Hepatocyte (in vitro differentiated cells): ENCODE data around the gene MIP. TPM values are rescaled to one million over a fixed set of nuclear protein-coding genes. Genes with fewer than 3 reads are reported as not detected.

ENCODE experiments used
- DNase-seq: peaks from one replicate; pipeline ENCODE4 v3.0.0-alpha.2; 2016; ENCODE audit warnings: low spot score
- H2AFZ ChIP-seq: fragments of 200-600 bp; sonication (generic); 2 replicates; pipeline ENCODE4 v1.6.0; 2016; ENCODE audit warnings: antibody characterized with exemption, mild to moderate bottlenecking
- H3K27ac ChIP-seq: fragments of 200-600 bp; sonication (generic); 2 replicates; pipeline ENCODE4 v1.5.1; 2016; ENCODE audit warnings: mild to moderate bottlenecking
- H3K27me3 ChIP-seq: fragments of 200-600 bp; sonication (generic); 2 replicates; pipeline ENCODE4 v1.6.1; 2016
- H3K36me3 ChIP-seq: fragments of 200-600 bp; sonication (generic); replicated peaks from 2 replicates; pipeline ENCODE4 v1.5.1; 2016; ENCODE audit warnings: low read depth; ENCODE audit not compliant: insufficient read depth
- H3K4me1 ChIP-seq: fragments of 200-600 bp; sonication (generic); 2 replicates; pipeline ENCODE4 v1.5.1; 2016; ENCODE audit warnings: mild to moderate bottlenecking, moderate library complexity; ENCODE audit not compliant: insufficient read depth
- H3K4me2 ChIP-seq: fragments of 200-600 bp; sonication (generic); 2 replicates; pipeline ENCODE4 v1.6.0; 2016
- H3K4me3 ChIP-seq: fragments of 200-600 bp; sonication (generic); 2 replicates; pipeline ENCODE4 v1.5.1; 2016; ENCODE audit warnings: mild to moderate bottlenecking
- H3K79me2 ChIP-seq: fragments of 200-600 bp; sonication (generic); 2 replicates; pipeline ENCODE4 v1.6.0; 2017; ENCODE audit warnings: mild to moderate bottlenecking
- H3K9me2 ChIP-seq: fragments of 200-600 bp; sonication (generic); replicated peaks from 2 replicates; pipeline ENCODE4 v1.6.0; 2017; ENCODE audit warnings: mild to moderate bottlenecking; ENCODE audit not compliant: insufficient read depth
- H3K9me3 ChIP-seq: fragments of 200-600 bp; sonication (generic); 2 replicates; pipeline ENCODE4 v1.5.1; 2016; ENCODE audit warnings: low read depth, mild to moderate bottlenecking
- H4K20me1 ChIP-seq: fragments of 200-600 bp; sonication (generic); 2 replicates; pipeline ENCODE4 v1.6.0; 2016; ENCODE audit warnings: mild to moderate bottlenecking; ENCODE audit not compliant: insufficient read depth, poor library complexity, severe bottlenecking
- EZH2 ChIP-seq: fragments of 200-600 bp; sonication (generic); IDR thresholded peaks from 2 replicates; pipeline ENCODE4 v1.6.1; 2016; ENCODE audit warnings: antibody characterized with exemption, mild to moderate bottlenecking, borderline replicate concordance
- EZH2phosphoT487 ChIP-seq: fragments of 200-600 bp; sonication (generic); IDR thresholded peaks from one replicate; pipeline ENCODE4 v1.6.1; 2018; ENCODE audit warnings: antibody characterized with exemption, mild to moderate bottlenecking, low read depth, moderate library complexity; ENCODE audit not compliant: unreplicated experiment, severe bottlenecking
- WGBS: methylation state at CpG from one replicate; pipeline ENCODE4 v1.1.6; 2016; ENCODE audit warnings: low lambda C conversion rate; ENCODE audit errors: missing lambda C conversion rate; 5-methylcytosine and 5-hydroxymethylcytosine counted together
- polyA plus RNA-seq: library from polyadenylated mRNA; unstranded; fragments of >200 nt; fragmentation: Nextera tagmentation; extraction: Ambion mirVana; gene quantifications from 2 replicates; pipeline ENCODE4 v1.2.1, GENCODE V29; 2016
- total RNA-seq: library from RNA; depleted of rRNA; stranded (reverse); fragments of >200 nt; gene quantifications from 2 replicates; pipeline ENCODE4 v1.2.3, GENCODE V29; 2014
- TF ChIP-seq, protein P1 (sequence below): fragments of 200-600 bp; sonication (generic); IDR thresholded peaks from 2 replicates; pipeline ENCODE4 v1.5.1; 2016; ENCODE audit warnings: antibody characterized with exemption, mild to moderate bottlenecking; ENCODE audit not compliant: poor library complexity

MIP gene
- total and polyA plus RNA-seq, 2 experiments from 2014 or later: not detected

DNA sequence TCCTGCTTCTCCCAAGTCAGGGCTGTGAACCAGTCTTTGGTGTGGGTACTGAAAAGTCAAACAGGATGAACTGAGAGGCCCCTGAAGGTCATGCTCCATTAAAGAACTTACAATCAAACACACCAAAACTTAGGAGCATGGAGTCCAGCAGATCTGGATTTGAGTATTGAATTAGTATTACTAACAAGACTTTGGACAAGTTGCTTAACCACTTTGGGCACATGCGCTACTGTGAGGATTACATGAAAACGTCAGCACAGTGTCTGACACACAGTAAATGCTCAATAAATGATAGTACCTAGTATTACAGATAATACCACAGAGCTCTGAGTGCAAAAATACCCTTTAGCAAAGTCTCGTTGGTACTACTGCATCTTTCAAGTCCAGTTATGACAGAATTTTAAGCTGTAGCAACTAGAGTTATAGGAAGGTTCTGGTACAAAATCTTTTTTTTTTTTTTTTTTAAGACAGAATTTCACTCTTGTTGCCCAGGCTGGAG is 28.5 kb downstream of the MIP start:
- Histone ChIP-seq H3K9me2 (no peaks in the 10 kb centered on the region), H3K4me1 (no peaks in the 10 kb centered on the region), H3K36me3 (no peaks in the 10 kb centered on the region), H3K9me3 (no peaks in the 10 kb centered on the region), H4K20me1 (no peaks in the 10 kb centered on the region), H3K4me3 (no peak overlapping the region), H3K79me2 (no peaks in the 10 kb centered on the region), H3K27me3 (no peaks in the 10 kb centered on the region), H3K27ac (no peak overlapping the region), H3K4me2 (no peak overlapping the region), H2AFZ (no peak overlapping the region)
- TF ChIP-seq EZH2phosphoT487 (no peak), EZH2 (no peak)
- TF ChIP-seq, protein P1, sequence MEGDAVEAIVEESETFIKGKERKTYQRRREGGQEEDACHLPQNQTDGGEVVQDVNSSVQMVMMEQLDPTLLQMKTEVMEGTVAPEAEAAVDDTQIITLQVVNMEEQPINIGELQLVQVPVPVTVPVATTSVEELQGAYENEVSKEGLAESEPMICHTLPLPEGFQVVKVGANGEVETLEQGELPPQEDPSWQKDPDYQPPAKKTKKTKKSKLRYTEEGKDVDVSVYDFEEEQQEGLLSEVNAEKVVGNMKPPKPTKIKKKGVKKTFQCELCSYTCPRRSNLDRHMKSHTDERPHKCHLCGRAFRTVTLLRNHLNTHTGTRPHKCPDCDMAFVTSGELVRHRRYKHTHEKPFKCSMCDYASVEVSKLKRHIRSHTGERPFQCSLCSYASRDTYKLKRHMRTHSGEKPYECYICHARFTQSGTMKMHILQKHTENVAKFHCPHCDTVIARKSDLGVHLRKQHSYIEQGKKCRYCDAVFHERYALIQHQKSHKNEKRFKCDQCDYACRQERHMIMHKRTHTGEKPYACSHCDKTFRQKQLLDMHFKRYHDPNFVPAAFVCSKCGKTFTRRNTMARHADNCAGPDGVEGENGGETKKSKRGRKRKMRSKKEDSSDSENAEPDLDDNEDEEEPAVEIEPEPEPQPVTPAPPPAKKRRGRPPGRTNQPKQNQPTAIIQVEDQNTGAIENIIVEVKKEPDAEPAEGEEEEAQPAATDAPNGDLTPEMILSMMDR: no peak
- DNase-seq: no peak
- WGBS: 64% methylated on average over 3 of the region's 3 CpGs

DNA sequence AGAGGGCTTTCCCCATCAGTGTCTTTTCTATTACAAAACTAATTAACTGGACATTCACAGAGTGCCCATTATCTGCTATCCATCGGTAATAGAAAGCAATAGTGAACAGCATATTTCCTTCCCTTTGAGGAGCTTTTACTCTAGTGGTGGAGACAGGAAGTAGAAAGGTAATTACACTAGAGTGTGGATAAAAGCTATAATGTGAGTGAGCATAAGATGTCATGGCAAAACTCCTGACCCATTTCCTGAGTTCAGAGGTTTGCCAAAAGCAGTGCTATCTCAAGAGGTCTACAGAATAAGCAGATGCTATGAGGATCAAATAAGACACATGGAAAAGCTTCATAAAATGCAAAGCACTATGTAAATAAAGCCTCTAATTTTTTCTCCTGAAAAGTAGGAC is 29.3 kb downstream of the MIP start:
- Histone ChIP-seq H3K9me3 (no peaks in the 10 kb centered on the region), H3K4me1 (no peaks in the 10 kb centered on the region), H3K27ac (no peak overlapping the region), H3K9me2 (no peaks in the 10 kb centered on the region), H4K20me1 (no peaks in the 10 kb centered on the region), H3K79me2 (no peaks in the 10 kb centered on the region), H3K27me3 (no peaks in the 10 kb centered on the region), H2AFZ (no peak overlapping the region), H3K4me3 (no peak overlapping the region), H3K4me2 (no peak overlapping the region), H3K36me3 (no peaks in the 10 kb centered on the region)
- WGBS: 100% methylated on average over 1 of the region's 1 CpG
- TF ChIP-seq EZH2 (no peak), EZH2phosphoT487 (no peak)
- TF ChIP-seq, protein P1: no peak
- no peak for DNase-seq

DNA sequence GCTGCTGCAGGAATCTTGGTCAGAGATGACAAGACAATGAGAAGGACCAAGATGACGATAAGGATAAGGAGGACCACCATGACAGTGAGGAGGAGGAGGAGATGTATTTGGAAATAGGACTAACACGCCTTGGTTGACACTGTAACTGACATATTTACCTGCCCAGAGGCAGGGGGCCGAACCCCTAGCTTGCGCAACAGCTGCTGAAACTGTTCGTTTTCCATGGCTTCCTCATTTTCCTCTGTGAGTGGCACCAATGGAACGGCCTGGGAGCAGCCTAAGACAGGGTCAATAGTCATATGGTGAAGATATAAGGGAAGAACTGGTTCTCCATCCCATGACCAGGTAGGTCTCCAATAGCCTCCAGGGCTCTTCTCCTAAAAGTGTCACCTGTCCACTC is 34.0 kb downstream of the MIP start:
- H3K79me2 ChIP-seq: no peaks in the 10 kb centered on the region
- no peak overlapping the region for H3K27ac ChIP-seq
- no peaks in the 10 kb centered on the region for H3K27me3 ChIP-seq
- no peak overlapping the region for H3K4me3 ChIP-seq
- no peak overlapping the region for H3K4me2 ChIP-seq
- H4K20me1 ChIP-seq: no peaks in the 10 kb centered on the region
- WGBS: 82% methylated on average over 6 of the region's 6 CpGs
- no peaks in the 10 kb centered on the region for H3K36me3 ChIP-seq
- H3K9me3 ChIP-seq: no peaks in the 10 kb centered on the region
- no peaks in the 10 kb centered on the region for H3K9me2 ChIP-seq
- H3K4me1 ChIP-seq: no peaks in the 10 kb centered on the region
- TF ChIP-seq, protein P1: no peak
- no peak for TF ChIP-seq EZH2phosphoT487
- TF ChIP-seq EZH2: no peak
- H2AFZ ChIP-seq: no peak overlapping the region
- DNase-seq: no peak

DNA sequence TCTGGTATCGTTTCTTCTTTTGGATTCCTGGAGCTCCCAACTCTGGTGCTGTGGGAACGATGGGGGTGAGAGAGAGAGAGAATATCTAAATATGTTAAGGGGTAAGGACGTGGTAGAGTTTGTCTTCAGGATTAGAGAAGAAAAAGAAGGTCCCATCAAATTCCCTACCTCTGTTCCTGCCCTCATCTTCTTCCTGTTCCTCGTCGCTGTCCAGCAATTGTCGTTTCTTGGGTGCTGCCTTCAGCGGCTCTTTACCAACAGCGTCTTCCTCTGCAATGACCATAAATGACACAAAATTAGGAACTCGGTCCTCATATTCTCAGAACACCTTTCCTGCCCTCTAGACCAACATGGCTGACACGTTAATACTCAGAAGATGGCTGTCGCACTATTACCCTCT is 36.7 kb downstream of the MIP start:
- no peaks in the 10 kb centered on the region for H3K4me1 ChIP-seq
- H3K4me2 ChIP-seq: no peak overlapping the region
- H3K79me2 ChIP-seq: no peaks in the 10 kb centered on the region
- TF ChIP-seq EZH2phosphoT487 (no peak), EZH2 (no peak)
- TF ChIP-seq, protein P1: no peak
- no peak overlapping the region for H3K4me3 ChIP-seq
- H3K9me3 ChIP-seq: no peaks in the 10 kb centered on the region
- DNase-seq: no peak
- H3K36me3 ChIP-seq: no peaks in the 10 kb centered on the region
- no peak overlapping the region for H3K27ac ChIP-seq
- 98% methylated on average over 11 of the region's 11 CpGs for WGBS
- no peaks in the 10 kb centered on the region for H4K20me1 ChIP-seq
- H2AFZ ChIP-seq: no peak overlapping the region
- no peaks in the 10 kb centered on the region for H3K27me3 ChIP-seq
- no peaks in the 10 kb centered on the region for H3K9me2 ChIP-seq
